Left ventricle myocardium inferior (tissue), 1 donor: Measurements from ENCODE around the gene CORO2B. TPM values are rescaled to one million over a fixed set of nuclear protein-coding genes. Genes with fewer than 3 reads are reported as not detected.
"Not testable (repeated sequence)": the region's sequence is repeated elsewhere in the genome, so short reads cannot be mapped to it uniquely, and the experiment has no call there.

Source experiments
- DNase-seq: peaks from one replicate; pipeline ENCODE4 v3.0.0-alpha.2; 2020
- H3K27ac ChIP-seq: fragments of 200-600 bp; replicated peaks from 2 replicates; pipeline ENCODE4 v1.8.0; 2021
- H3K27me3 ChIP-seq: fragments of 200-600 bp; 2 replicates; pipeline ENCODE4 v1.8.0; 2021; ENCODE audit warnings: low read depth
- H3K36me3 ChIP-seq: fragments of 200-600 bp; 2 replicates; pipeline ENCODE4 v1.8.0; 2021
- H3K4me1 ChIP-seq: fragments of 200-600 bp; 2 replicates; pipeline ENCODE4 v1.8.0; 2021
- H3K4me3 ChIP-seq: fragments of 200-600 bp; 2 replicates; pipeline ENCODE4 v1.8.0; 2021; ENCODE audit warnings: mild to moderate bottlenecking, moderate library complexity
- H3K9me3 ChIP-seq: fragments of 200-600 bp; replicated peaks from 2 replicates; pipeline ENCODE4 v1.8.0; 2021
- CTCF ChIP-seq: fragments of 200-600 bp; IDR thresholded peaks from 2 replicates; pipeline ENCODE4 v1.8.0; 2021; ENCODE audit warnings: antibody characterized with exemption, mild to moderate bottlenecking, borderline replicate concordance
- intact Hi-C: fragments of 100-400 bp; cut with micrococcal nuclease; formaldehyde crosslinking; loops from one replicate; pipeline ENCODE4 v1.11.0; 2022
- total RNA-seq: library from RNA; stranded (reverse); fragmentation: NEBNext Ultra II Directional; extraction: Animal tissue kit (Norgen Biotek cat#: 25700); gene quantifications from one replicate; pipeline ENCODE4 v1.2.1, GENCODE V29; 2021
- donor health status: DM: no; HTN: yes; CAD: no; lungs with severe emphysema.

The CORO2B gene
- total RNA-seq, 1 donor from 2014 or later, result 5.0 TPM

GRCh38 chr15:68602459-68603215 is 23.8 kb downstream of the CORO2B start:
- intact Hi-C loops, result no loop called here
- H3K36me3 ChIP-seq, result no peaks in the 10 kb centered on the region

GRCh38 chr15:68603216-68603595 is 24.4 kb downstream of the CORO2B start:
- H3K27me3 ChIP-seq, result no peaks in the 10 kb centered on the region
- TF ChIP-seq CTCF, result no peak
- no peak overlapping the region for H3K4me3 ChIP-seq
- H3K27ac ChIP-seq, result peak overlapping the region; percentile 89
- peaks cover 5% of the 10 kb centered on the region for H3K9me3 ChIP-seq
- intact Hi-C loops, result no loop called here
- peak; percentile 2 for DNase-seq
- peaks cover 85% of the 10 kb centered on the region for H3K4me1 ChIP-seq
- no peaks in the 10 kb centered on the region for H3K36me3 ChIP-seq

More at GRCh38 chr15:68602459-68603215, 23.8 kb downstream of the CORO2B start:
- no peak for DNase-seq
- H3K4me1 ChIP-seq, result peaks cover 85% of the 10 kb centered on the region
- peaks cover 5% of the 10 kb centered on the region for H3K9me3 ChIP-seq
- H3K27me3 ChIP-seq, result no peaks in the 10 kb centered on the region
- no peak for TF ChIP-seq CTCF
- no peak overlapping the region for H3K4me3 ChIP-seq
- peak overlapping the region; percentile 89 for H3K27ac ChIP-seq

- no peak for TF ChIP-seq CTCF
- peaks cover 85% of the 10 kb centered on the region for H3K4me1 ChIP-seq
Measured at GRCh38 chr15:68603951-68604350, 25.2 kb downstream of the CORO2B start.

GRCh38 chr15:68604840-68605478 is 26.2 kb downstream of the CORO2B start:
- intact Hi-C loops, H3K9me3 ChIP-seq, H3K4me3 ChIP-seq, H3K36me3 ChIP-seq, H3K27me3 ChIP-seq: not testable (repeated sequence)
- DNase-seq, result peak; percentile 0
- Histone ChIP-seq H3K27ac (peak overlapping the region; percentile 23), H3K4me1 (peaks cover 85% of the 10 kb centered on the region)

More at GRCh38 chr15:68603951-68604350, 25.2 kb downstream of the CORO2B start:
- intact Hi-C loops, result no loop called here
- Histone ChIP-seq H3K4me3 (no peak overlapping the region), H3K36me3 (no peaks in the 10 kb centered on the region), H3K9me3 (peaks cover 5% of the 10 kb centered on the region), H3K27me3 (no peaks in the 10 kb centered on the region), H3K27ac (no peak overlapping the region)
- peak; percentile 13 for DNase-seq

GRCh38 chr15:68606375-68606774 is 27.6 kb downstream of the CORO2B start:
- H3K9me3 ChIP-seq, result peaks cover 5% of the 10 kb centered on the region
- no peaks in the 10 kb centered on the region for H3K36me3 ChIP-seq
- peak overlapping the region; percentile 87 for H3K27ac ChIP-seq
- no peak for DNase-seq
- intact Hi-C loops, result no loop called here
- peaks cover 81% of the 10 kb centered on the region for H3K4me1 ChIP-seq
- TF ChIP-seq CTCF, result no peak
- no peak overlapping the region for H3K4me3 ChIP-seq
- H3K27me3 ChIP-seq, result no peaks in the 10 kb centered on the region
